Mucosa of rectum (tissue), 2 donors: ENCODE data around the gene KRTAP13-4.

ENCODE experiments used
- H3K27ac ChIP-seq, 2 donors: one replicate each; pipeline ENCODE4 v1.7.0; 2013; ENCODE audit warnings: inconsistent platforms in 2 of 2, low read depth in 2 of 2, low read length in 2 of 2
- H3K27me3 ChIP-seq, 2 donors: one replicate each; pipeline ENCODE4 v1.7.0; 2013; ENCODE audit warnings: low read length in 2 of 2; ENCODE audit not compliant: control insufficient read depth in 2 of 2, insufficient read depth in 2 of 2
- H3K36me3 ChIP-seq, 2 donors: one replicate each; pipeline ENCODE4 v1.7.0; 2013; ENCODE audit warnings: low read length in 2 of 2; ENCODE audit not compliant: control insufficient read depth in 2 of 2, insufficient read depth in 2 of 2
- H3K4me1 ChIP-seq, 2 donors: one replicate each; pipeline ENCODE4 v1.7.0; 2013; ENCODE audit warnings: low read length in 2 of 2, mild to moderate bottlenecking in 1 of 2; ENCODE audit not compliant: control insufficient read depth in 2 of 2, insufficient read depth in 2 of 2
- H3K4me3 ChIP-seq, 2 donors: one replicate each; pipeline ENCODE4 v1.7.0; 2013; ENCODE audit warnings: low read length in 2 of 2
- H3K9ac ChIP-seq, 2 donors: one replicate each; pipeline ENCODE4 v1.7.0; 2013; ENCODE audit warnings: low read length in 2 of 2, low read depth in 1 of 2, mild to moderate bottlenecking in 1 of 2
- H3K9me3 ChIP-seq, 2 donors: one replicate each; pipeline ENCODE4 v1.7.0; 2013; ENCODE audit warnings: low read length in 2 of 2; ENCODE audit not compliant: control insufficient read depth in 2 of 2
- donor health status: healthy.
- donor health status: Normal muscosa, but diverticular disease.

Gene KRTAP13-4

GRCh38 chr21:30480145-30480544 lies 50.1 kb downstream of the KRTAP13-4 start, which contains the start of gene KRTAP19-1:
KRTAP19-1 (minus strand) TSS chr21:30480367; CDS start chr21:30480317, 50 bp downstream.
- no peaks in the 10 kb centered on the region for H3K36me3 ChIP-seq
- no peak within 1 kb of the TSS for H3K27ac ChIP-seq
- H3K4me3 ChIP-seq: no peak within 1 kb of the TSS
- peaks cover 2 to 8% of the 10 kb centered on the region in 2 donors for H3K9me3 ChIP-seq
- no peak within 1 kb of the TSS for H3K9ac ChIP-seq
- no peaks in the 10 kb centered on the region for H3K4me1 ChIP-seq
- no peaks in the 10 kb centered on the region for H3K27me3 ChIP-seq
